ENCODE results near the gene ATP8A2. TPM values are rescaled to one million over a fixed set of nuclear protein-coding genes. Genes with fewer than 3 reads are reported as not detected.
"Not testable (repeated sequence)": the region's sequence is repeated elsewhere in the genome, so short reads cannot be mapped to it uniquely, and the experiment has no call there.

ATP8A2 gene
- polyA plus RNA-seq, 3 donors, result not detected

- no CpG with 5 or more reads among the region's 1 CpG for WGBS (ENCODE audit: insufficient coverage)
Observed at GRCh38 chr13:25774056-25774455, 402.3 kb downstream of the ATP8A2 start.

GRCh38 chr13:25775275-25775674, 403.5 kb downstream of the ATP8A2 start:
- TF ChIP-seq CTCF (IDR thresholded peaks at IDR 0.05), result no peak
- H3K9me3 Mint-ChIP-seq, result peaks cover 0 to 2% (median 0%) of the 10 kb centered on the region in 7 donors
- H3K4me3 Mint-ChIP-seq, result no peak overlapping the region
- Histone ChIP-seq H3K4me1 (ENCODE audit: control insufficient read depth in 1 of 2, insufficient read depth in 2 of 2, low read length in 2 of 2) (no peaks in the 10 kb centered on the region), H3K79me2 (ENCODE audit: insufficient read depth, low read length) (no peaks in the 10 kb centered on the region), H3K27me3 (ENCODE audit: control insufficient read depth in 2 of 2, insufficient read depth in 2 of 2, low read length in 2 of 2) (no peaks in the 10 kb centered on the region), H3K4me3 (replicated peaks in 1 of 3; ENCODE audit: low read depth in 2 of 3, low read length in 3 of 3) (no peak overlapping the region), H3K27ac (ENCODE audit: low read depth in 1 of 2, low read length in 2 of 2) (no peak overlapping the region), H3K36me3 (replicated peaks in 1 of 2; ENCODE audit: control insufficient read depth in 1 of 2, insufficient read depth in 2 of 2, low read length in 2 of 2) (no peaks in the 10 kb centered on the region), H4K20me1 (ENCODE audit: insufficient read depth, low read length) (no peaks in the 10 kb centered on the region), H3K4me2 (replicated peaks; ENCODE audit: extremely low read depth, low read length, poor library complexity, severe bottlenecking) (no peak overlapping the region), H3K9me3 (replicated peaks in 1 of 2; ENCODE audit: control insufficient read depth in 1 of 2, insufficient read depth in 1 of 2, low read length in 2 of 2) (no peaks in the 10 kb centered on the region), H3K9ac (ENCODE audit: insufficient read depth, low read length, poor library complexity, severe bottlenecking) (no peak overlapping the region), H2AFZ (ENCODE audit: insufficient read depth, low read depth, low read length, poor library complexity, severe bottlenecking) (no peak overlapping the region)
- peaks cover 0 to 4% (median 4%) of the 10 kb centered on the region in 3 donors for H3K27me3 Mint-ChIP-seq (ENCODE audit: low read depth in 3 of 3)
- H3K27ac Mint-ChIP-seq, result no peak overlapping the region
- no peak for DNase-seq
- intact Hi-C loops (cut with micrococcal nuclease), result no loop called here
- H3K4me1 Mint-ChIP-seq, result peaks cover 4% of the 10 kb centered on the region
- no peaks in the 10 kb centered on the region for H3K36me3 Mint-ChIP-seq
- 89% methylated on average over 3 of the region's 3 CpGs for WGBS (ENCODE audit: insufficient coverage)

More at GRCh38 chr13:25774056-25774455, 402.3 kb downstream of the ATP8A2 start:
- H3K36me3 Mint-ChIP-seq; H2AFZ ChIP-seq (ENCODE audit: insufficient read depth, low read depth, low read length, poor library complexity, severe bottlenecking); H3K4me3 Mint-ChIP-seq; H3K27me3 ChIP-seq (ENCODE audit: control insufficient read depth in 2 of 2, insufficient read depth in 2 of 2, low read length in 2 of 2); H4K20me1 ChIP-seq (ENCODE audit: insufficient read depth, low read length); H3K27ac Mint-ChIP-seq; H3K36me3 ChIP-seq (replicated peaks in 1 of 2; ENCODE audit: control insufficient read depth in 1 of 2, insufficient read depth in 2 of 2, low read length in 2 of 2); H3K4me2 ChIP-seq (replicated peaks; ENCODE audit: extremely low read depth, low read length, poor library complexity, severe bottlenecking); H3K4me1 ChIP-seq (ENCODE audit: control insufficient read depth in 1 of 2, insufficient read depth in 2 of 2, low read length in 2 of 2); H3K9me3 Mint-ChIP-seq; intact Hi-C loops (cut with micrococcal nuclease); H3K27me3 Mint-ChIP-seq (ENCODE audit: low read depth in 3 of 3); H3K9me3 ChIP-seq (replicated peaks in 1 of 2; ENCODE audit: control insufficient read depth in 1 of 2, insufficient read depth in 1 of 2, low read length in 2 of 2); H3K4me1 Mint-ChIP-seq; H3K27ac ChIP-seq (ENCODE audit: low read depth in 1 of 2, low read length in 2 of 2); H3K4me3 ChIP-seq (replicated peaks in 1 of 3; ENCODE audit: low read depth in 2 of 3, low read length in 3 of 3); H3K79me2 ChIP-seq (ENCODE audit: insufficient read depth, low read length); DNase-seq; H3K9ac ChIP-seq (ENCODE audit: insufficient read depth, low read length, poor library complexity, severe bottlenecking): not testable (repeated sequence)

Measured in CD14-positive monocyte (primary cell).